ENCODE data around the gene ZNF681.

Gene ZNF681

DNA sequence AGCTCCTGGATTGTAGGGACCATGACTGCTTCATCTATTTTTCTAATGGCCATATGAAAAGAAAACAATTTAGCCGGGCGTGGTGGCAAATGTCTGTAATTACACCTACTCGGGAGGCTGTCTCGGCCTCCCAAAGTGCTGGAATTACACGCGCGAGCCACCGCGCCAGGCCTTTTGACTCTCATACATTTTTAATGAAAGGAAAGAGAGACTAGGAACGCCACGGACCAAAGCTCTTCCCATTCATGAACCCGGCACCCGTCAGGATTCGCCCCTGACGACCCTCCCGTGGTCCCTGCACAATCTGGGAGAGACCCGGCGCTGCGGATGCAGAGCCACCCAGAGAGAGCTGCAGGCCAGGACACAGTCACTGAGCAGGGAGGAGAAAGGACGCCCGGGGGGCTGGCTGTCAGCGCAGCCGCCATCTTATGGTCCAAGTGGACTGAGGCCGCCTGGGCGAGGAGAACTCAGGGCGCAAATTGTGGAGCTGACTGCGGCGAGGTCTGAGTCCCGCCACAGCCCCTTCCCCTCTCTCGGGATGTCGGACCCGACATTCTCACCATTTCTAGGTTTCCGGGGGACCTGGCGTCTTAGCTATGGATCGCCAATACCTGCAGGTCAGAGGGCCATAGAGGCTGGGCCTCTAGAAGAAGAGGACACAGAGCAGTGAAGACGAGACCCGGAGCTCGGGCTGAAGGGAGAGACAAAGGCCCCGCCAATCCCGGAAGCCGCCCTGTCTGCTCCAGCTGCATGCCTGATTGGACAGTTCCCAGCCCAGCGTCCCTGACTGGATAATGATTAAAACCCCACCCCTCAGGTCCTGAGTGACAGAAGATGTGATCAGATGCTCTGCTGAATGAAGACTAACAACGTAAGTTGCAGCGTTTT is at the start of gene ZNF681:
Gene ZNF681 (minus strand): TSS at position 705 of the 888 bp plus-strand sequence. CDS start 142 bp downstream, at position 563.
- peak; percentile 90 for DNase-seq (ENCODE audit: low read depth)

DNA sequence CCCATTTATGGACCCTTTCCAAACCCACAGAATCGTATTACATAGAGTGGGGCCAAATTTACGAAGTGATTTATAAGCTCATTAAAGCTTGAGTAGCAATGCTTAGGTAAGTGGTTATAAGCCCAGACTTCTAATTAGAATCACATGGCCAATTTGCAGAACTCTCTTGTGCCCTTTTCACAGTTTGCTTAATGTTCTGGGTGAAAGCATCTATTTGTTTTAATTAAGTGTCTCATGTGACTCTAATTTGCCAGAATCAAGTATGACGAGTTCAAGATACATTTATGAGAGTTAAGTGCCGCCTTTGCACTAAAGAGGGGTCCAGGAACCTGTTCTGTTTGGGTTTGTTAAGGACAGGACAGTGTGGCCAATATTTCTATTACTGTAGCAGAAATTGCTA is 46.0 kb upstream of the ZNF681 start:
- DNase-seq (ENCODE audit: low read depth) = no peak

DNA sequence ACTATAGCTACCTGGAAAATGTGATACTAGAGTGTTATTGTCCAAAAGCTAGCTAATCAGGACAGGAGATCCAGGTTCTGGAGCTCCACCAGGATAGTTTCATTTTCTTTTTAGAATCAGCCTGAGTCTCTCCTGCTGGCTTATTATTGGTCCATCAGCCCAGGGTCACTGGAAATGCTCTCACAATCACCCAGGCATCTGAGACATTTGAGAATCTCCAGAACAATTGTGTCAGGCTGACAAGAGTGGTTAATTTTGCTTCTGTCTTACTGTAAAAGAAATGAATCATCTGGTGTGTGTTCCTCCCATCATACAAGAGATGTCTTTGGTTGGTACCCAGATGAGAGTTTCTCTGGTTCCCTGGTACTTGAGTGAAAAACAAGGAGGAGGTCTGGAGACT is 43.6 kb upstream of the ZNF681 start:
- peak; percentile 86 for DNase-seq (ENCODE audit: low read depth)

DNA sequence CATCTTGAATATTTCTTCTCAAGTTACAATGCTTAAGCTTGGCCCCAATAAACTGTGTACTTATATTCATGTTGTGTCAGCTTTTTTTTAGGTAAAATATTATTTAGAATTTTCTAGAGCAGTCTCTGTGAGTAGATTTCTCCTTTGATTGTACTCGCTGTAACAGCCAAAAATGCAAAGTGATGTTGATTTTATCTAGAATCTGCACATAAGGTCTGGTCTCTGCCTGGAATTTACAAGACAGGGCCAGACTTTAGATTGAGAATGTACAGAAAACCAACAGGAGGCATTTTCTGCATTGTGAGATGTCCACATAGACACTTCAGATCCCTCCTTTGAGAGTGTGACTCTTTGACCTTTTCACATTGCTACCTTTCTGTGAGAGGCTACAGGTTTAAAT is 43.1 kb upstream of the ZNF681 start:
- DNase-seq (ENCODE audit: low read depth) = no peak

DNA sequence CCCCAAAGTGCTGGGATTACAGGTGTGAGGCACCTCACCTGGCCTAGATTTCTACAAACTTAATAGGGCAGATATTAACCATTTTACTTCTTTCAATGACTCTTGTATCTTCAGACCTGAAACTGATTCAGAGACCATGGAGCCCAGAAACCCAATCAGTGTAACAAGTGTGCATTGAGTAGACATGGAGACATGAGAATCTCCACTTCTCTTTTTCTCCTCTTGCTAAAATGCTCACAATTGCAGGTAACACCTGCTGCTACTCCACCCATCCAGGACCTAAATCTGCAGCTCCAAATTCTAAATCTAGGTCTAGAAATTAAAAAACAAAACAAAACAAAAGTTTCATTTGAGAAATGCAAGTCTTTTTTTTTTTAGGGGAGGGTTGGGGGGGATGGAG is 42.2 kb upstream of the ZNF681 start:
- DNase-seq (ENCODE audit: low read depth) = no peak

DNA sequence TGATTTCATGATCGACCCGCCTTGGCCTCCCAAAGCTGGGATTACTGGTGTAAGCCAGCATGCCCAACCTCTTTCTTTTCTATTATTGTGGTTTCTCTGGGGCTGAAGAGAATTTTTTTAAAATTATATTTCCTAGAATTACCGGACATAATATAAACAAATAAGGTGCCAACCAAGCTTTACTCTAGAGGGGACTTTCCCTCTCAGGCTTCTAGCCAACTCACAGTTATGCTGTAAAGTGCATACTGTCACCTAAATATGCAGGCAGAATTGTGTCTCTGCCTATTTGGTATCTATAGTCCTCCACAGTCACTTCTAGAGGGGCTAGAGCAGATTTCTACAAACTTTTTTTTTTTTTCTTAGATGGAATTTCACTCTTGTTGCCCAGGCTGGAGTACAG is 41.6 kb upstream of the ZNF681 start:
- DNase-seq (ENCODE audit: low read depth) = no peak

DNA sequence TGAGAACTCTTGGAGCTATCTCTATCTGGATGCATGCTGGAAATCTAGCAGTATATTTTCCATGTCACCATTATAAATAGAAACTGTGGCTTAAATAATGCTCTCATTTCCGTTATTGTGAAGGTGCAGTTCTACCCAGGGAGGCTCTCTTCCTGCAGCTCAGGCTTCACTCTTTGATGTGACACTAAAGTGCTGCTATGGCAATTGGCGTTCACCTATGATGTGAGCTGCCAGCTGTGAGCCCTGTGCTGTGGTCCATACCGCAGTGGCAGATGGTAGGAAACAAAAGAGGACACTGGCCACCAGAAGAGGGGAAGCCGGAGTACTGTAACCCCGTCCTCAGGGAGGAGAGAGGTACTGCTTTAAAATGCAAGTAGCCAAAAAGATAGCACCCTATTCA is 40.6 kb upstream of the ZNF681 start:
- no peak for DNase-seq (ENCODE audit: low read depth)

DNA sequence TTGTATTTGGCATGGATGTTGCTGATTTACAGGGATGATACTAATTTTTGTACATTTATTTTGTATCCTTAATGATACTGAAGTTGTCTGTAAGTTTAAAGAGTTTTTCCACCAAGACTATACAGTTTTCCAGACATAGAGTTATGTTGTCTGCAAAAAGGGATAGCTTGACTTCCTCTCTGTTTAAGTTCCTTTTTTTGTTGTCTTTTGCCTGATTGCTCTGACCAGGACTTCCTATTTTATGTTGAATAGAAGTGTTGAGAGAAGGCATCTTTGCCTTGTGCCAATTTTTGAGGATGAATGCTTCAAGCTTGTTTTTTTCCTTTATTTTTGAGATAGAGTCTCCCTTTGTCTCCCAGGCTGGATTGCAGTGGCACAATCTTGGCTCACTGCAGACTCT is 36.8 kb upstream of the ZNF681 start:
- DNase-seq (ENCODE audit: low read depth) = no peak

DNA sequence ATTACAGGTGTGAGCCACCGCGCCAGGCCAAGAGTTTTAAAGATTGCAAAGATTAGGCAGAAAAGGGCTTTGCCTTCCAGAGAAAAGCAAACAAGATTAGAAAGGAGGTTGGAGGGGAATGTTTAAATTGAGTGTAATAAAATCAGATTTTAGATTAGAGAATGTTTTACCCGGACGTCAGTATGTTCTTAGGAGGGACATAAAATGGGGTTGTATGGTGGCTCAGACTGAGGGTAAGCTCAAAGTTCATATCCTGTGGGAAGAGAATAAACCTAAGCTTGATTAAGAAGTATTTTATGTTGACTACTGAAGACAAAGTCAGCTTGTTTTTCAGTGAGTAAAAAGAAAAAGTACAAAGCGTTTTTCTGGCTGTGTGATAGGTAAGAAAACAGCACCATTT is 34.1 kb upstream of the ZNF681 start:
- no peak for DNase-seq (ENCODE audit: low read depth)

DNA sequence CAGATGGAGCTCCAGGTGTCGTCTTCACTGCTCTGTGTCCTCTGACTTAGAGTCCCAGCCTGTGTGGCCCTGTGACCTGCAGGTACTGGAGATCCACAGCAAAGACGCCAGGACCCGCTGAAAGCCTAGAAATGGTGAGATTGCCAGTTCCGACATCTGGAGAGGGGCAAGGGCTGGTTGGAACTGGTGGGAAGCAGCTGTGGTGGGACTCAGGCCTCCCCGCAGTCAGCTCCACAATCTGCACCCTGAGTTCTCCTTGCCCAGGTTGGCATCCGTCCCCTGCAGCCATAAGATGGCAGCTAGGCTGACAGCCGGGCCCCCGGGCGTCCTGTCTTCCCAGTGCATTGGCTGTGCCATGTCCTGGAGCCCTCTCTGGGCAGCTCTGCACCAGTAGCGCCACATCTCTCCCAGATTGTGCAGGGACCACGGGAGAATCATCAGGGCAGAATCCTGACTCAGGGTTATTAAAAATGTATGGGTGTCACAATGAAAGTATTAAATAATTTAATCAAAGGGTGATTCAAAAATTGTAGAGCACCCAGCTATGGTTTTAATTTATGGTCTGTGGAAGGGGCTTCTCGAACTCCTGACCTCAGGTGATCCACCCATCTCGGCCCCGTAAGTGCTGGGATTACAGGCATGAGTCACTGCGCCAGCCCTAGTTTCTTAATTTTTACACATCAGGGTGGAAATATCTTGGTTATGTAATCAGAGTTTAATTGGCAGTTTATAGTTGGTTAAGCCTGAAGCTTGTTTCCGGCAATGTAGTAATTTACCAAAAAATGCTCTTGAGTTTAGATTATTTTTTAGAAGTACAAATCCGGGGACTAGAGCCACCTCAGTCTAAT is 32.2 kb upstream of the ZNF681 start:
- no peak for DNase-seq (ENCODE audit: low read depth)

DNA sequence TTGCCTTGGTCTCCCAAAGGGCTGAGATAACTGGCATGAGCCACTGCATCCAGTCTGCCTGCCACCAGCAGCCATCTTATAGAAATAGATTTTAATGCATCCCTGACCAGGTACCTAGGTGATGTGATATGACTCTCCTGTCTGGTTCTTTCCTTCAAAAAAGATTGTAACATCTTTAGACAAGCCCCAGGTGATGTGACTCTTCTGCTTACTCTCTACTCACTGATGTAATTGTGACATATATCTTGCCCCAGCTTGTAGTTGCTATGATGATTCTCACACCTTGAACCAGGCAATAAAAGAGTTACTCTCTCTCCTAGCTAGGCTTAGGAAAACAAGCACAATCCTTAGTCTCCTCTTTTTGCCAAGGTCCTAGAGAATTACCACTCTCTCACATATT is 30.6 kb upstream of the ZNF681 start:
- DNase-seq (ENCODE audit: low read depth) = no peak

DNA sequence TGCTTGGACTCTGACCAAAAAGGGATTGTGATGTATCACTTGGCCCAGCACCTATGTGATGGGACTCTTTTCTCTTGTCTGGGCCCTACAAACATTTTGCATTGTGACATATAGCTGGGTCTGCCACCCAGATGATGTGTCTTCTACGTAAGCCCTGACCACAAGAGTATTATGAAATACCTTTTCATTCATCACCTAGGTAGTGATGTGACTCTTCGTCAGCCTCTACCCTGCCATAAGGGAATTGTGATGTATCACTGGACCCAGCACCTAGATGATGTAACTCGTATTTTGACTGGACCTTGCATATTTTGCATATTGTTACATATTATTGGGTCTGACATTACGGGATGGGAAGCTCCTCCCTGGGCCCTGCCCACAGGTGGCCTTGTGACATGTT is 29.7 kb upstream of the ZNF681 start:
- DNase-seq (ENCODE audit: low read depth) = no peak

DNA sequence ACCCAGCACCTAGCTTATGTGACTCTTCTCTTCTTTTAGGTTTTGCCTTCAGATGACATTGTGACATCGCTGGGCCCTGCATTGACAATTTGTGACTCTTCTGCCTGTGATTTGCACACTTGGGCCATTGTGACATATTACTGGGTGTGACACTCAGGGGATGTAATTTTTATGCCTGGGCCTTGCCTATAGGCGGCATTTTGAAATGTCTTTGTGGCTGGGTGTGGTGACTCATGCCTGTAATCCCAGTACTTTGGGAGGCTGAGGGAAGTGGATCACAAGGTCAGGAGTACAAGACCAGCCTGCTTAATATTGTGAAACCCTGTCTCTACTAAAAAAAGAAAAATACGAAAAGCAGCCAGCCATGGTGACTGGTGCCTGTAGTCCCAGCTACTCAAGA is 28.4 kb upstream of the ZNF681 start:
- peak; percentile 75 for DNase-seq (ENCODE audit: low read depth)

DNA sequence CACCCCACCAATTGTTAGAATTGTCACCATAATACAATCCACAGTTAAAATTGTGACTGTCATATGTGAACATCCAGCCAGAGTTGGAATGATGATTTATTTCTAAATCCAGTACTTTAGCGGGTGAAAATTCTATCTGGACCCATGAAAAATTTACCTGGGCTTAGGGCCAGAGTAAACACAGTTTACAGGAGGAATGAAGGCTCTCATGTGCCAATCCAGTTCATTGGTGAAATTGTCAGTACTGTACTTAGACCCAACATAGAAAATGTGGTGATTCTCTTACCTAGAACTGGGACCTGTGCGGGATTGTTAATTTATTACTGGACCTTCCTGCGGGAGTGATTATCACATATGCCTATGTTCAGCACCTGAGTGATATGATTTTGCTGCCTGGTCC is 27.3 kb upstream of the ZNF681 start:
- no peak for DNase-seq (ENCODE audit: low read depth)

DNA sequence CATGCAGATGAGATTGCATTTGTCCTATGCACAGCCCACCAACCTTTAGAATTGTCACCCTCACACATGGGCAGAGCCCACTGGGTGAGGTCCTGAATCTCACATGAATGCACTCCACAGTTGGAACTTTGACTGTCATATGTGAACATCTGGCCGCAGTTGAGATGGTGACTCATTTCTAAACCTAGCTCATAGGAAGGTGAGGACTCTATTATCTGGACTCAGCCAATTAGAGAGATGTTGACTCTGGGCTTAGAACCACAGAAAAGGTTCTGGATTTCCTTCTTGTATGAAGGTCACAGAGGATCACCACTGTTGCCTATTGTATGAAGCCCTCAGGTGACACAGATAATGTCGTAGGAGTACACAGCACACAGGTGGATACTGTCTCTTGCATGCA is 25.6 kb upstream of the ZNF681 start:
- no peak for DNase-seq (ENCODE audit: low read depth)

DNA sequence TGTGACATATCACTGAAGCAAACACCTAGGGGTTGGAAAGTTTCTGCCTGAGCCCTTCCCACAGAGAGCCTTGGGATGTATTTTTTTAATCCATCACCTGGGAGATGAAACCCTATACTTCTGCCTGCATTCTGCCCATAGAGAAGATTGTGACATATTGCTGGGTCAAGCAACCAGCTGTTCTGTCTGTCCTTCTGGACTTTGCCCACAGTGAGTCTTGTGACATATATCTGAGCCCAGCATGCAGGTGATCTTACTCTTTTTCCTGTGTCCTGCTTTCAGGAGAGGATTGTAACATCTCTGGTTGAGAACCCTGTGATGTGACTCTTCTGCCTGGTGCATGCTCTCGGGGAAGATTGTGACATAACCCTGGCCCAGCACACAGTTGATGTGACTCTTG is 24.9 kb upstream of the ZNF681 start:
- no peak for DNase-seq (ENCODE audit: low read depth)

DNA sequence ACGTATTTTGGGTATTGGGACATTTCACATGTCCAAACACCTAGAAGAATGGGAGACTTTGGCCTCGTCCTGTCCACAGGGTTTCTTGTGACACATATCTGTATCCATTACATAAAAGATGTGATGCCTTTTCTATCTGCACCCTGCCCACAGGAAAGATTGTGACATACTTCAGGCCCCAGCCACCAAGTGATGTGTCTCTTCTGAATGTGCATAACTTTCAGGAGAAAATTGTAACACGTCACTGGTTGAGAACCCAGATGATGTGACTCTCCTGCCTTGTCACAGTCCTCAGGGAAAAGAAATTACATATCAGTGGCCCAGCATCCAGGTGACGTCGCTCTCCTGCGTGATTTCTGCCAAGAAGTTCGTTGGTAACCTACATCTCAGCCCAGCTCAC is 21.0 kb upstream of the ZNF681 start:
- DNase-seq (ENCODE audit: low read depth) = no peak

DNA sequence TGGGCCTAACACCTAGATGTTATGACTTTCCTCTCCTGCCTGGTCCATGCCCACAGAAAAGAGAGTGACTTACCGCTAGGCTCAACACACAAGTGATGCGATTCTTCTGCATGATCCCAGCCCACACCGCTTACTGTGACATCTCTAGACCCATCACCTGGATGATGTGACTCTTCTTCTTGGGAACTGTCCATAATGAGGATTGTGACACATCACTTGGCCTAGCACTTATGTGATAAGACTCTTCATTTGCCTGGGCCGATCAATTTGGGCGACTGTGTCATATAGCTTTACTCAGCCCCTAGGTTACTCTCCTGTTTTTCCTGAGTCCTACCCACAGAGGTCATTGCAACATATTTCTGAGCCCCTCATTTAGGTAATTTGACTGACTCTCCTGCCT is 19.9 kb upstream of the ZNF681 start:
- DNase-seq (ENCODE audit: low read depth) = no peak

DNA sequence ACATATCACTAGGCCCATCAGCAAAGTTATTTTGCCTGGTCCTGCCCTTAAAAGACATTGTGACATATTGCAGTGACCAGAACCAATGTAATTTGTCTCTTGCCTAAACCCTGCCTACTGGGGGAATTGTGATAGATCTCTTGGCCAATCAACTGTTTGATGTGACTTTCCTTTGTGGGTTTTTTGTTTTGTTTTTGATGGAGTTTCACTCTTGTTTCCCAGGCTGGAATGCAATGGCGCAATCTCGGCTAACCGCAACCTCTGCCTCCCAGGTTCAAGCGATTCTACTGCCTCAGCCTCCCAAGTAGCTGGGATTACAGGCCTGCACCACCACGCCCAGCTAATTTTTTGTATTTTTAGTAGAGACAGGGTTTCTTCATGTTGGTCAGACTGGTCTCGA is 19.3 kb upstream of the ZNF681 start:
- DNase-seq (ENCODE audit: low read depth) = peak; percentile 7

DNA sequence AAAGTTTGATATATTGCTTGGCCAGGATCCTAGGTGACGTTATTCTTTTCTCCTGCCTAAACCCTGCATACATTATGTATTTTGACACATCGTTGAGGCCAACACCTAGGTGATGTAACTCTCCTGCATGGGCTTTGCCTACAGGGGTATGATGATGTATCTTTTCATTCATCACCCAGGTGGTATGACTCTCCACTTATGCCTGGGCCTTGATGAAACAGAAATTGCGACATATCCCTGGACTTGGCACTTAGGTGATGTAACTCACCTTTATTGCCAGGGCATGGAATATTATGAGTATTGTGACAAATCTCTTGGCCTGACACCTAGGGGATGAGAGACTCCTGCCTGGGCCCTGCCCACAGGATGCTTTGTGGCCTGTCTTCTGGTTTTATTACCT is 18.5 kb upstream of the ZNF681 start:
- no peak for DNase-seq (ENCODE audit: low read depth)

DNA sequence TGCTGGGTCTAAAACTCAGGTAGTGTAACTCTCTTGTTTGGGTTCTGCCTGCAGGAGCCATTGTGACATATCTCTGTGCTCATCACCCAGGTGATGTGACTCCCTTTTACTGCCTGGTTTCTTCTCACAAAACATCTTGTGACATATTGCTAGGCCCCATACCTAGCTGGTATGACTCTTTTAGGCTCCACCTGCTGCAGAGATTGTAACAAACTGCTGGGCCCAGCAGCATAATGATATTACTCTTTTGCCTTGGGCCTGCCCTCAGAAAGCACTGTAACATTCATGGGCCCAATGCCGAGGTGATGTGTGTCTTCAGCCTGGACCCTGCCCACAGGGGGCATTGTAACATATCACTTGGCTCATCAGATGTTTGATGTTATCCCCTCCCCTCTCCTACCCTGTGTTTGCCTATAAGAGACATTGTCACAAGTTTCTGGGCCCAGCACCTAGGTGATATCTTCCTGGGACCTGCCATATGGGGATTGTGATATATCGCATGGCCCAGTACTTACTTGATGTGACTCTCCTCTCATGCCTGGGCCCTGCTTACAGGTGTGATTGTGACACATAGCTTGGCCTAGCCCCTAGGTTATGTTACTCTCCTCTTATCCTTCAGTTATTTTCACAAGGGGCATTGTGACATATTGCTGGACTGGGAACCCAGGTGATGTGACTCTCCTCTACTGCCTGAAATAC is 18.0 kb upstream of the ZNF681 start:
- no peak for DNase-seq (ENCODE audit: low read depth)

DNA sequence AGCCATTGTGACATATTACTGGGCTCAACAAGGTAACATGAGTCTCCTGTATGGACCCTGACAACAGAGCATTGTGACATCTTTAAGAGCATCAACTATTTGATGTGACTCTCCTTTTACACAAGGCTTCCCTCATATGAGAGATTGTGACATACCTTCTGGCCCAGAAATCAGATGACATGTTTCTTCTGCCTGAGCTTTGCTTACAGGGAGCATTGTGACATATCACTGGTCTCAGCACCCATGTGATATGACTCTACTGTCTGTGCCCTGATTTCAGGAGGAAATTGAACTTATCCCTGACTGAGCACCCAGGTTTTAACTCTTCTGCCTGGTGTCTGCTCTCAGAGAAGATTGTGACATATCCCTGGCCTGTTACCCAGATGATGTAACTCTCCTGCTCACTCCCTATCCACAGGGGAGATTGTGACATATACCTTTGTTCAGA is 15.9 kb upstream of the ZNF681 start:
- DNase-seq (ENCODE audit: low read depth) = peak; percentile 53

DNA sequence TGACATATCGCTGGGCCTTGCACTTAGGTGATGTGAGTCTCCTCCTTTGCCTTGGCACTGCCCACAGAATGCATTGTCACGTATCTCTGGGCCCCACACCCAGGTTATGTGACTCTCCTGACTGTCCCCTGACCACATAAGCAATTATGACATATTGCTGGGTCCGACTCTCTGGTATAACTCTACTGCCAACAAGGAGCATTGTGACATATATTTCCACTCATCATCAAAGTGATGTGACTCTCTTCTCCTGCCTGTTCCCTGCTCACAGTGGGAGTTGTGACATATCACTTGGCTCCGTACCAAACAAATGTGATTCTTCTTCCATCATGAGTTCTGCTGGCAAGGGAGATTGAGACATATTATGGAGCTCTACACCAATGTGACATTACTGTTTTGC is 15.4 kb upstream of the ZNF681 start:
- DNase-seq (ENCODE audit: low read depth) = no peak

All from amniotic epithelial cell (primary cell).